Astrocyte (in vitro differentiated cells and primary cell): ENCODE results near the gene GRAMD1B. TPM values are rescaled to one million over a fixed set of nuclear protein-coding genes. Genes with fewer than 3 reads are reported as not detected.
A peak's percentile ranks its signal among the peaks of the same experiment; 100 is the strongest.
"Not testable (repeated sequence)": the region's sequence is repeated elsewhere in the genome, so short reads cannot be mapped to it uniquely, and the experiment has no call there.

Experiments used
- DNase-seq: peaks from one replicate; pipeline ENCODE4 v3.0.0-alpha.2; 2010; ENCODE audit warnings: low read depth
- FAIRE-seq: peaks from 2 replicates; lab custom pipeline; 2011; peaks lifted over from hg19 to GRCh38; lab: Jason Lieb, UNC
- H2AFZ ChIP-seq: 2 replicates; pipeline ENCODE4 v1.6.0; 2012; ENCODE audit warnings: low read depth, low read length, inconsistent platforms
- H3K27ac ChIP-seq: 2 replicates; pipeline ENCODE4 v1.5.1; 2011; ENCODE audit warnings: low read depth, low read length, inconsistent platforms
- H3K27me3 ChIP-seq: 2 replicates; pipeline ENCODE4 v1.6.0; 2011; ENCODE audit warnings: low read length, inconsistent platforms; ENCODE audit not compliant: insufficient read depth
- H3K36me3 ChIP-seq: 2 replicates; pipeline ENCODE4 v1.5.1; 2011; ENCODE audit warnings: low read length, inconsistent platforms; ENCODE audit not compliant: insufficient read depth
- H3K4me1 ChIP-seq: 2 replicates; pipeline ENCODE4 v1.5.1; 2011; ENCODE audit warnings: low read length, inconsistent platforms; ENCODE audit not compliant: insufficient read depth
- H3K4me2 ChIP-seq: 2 replicates; pipeline ENCODE4 v1.6.0; 2012; ENCODE audit warnings: low read length, inconsistent platforms
- H3K4me3 ChIP-seq: 2 replicates; pipeline ENCODE4 v1.5.1; 2011; ENCODE audit warnings: low read depth, mild to moderate bottlenecking, low read length, inconsistent platforms; ENCODE audit not compliant: insufficient read depth
- H3K79me2 ChIP-seq: 2 replicates; pipeline ENCODE4 v1.6.0; 2012; ENCODE audit warnings: mild to moderate bottlenecking, low read length, inconsistent platforms; ENCODE audit not compliant: insufficient read depth
- H3K9ac ChIP-seq: 2 replicates; pipeline ENCODE4 v1.6.0; 2012; ENCODE audit warnings: mild to moderate bottlenecking, low read length, inconsistent platforms
- H3K9me3 ChIP-seq: 2 replicates; pipeline ENCODE4 v1.5.1; 2012; ENCODE audit warnings: low read depth, mild to moderate bottlenecking, low read length, inconsistent platforms; ENCODE audit not compliant: insufficient read depth
- H4K20me1 ChIP-seq: 2 replicates; pipeline ENCODE4 v1.6.0; 2012; ENCODE audit warnings: low read length, inconsistent platforms; ENCODE audit not compliant: insufficient read depth
- H3K27ac Mint-ChIP-seq: one replicate; pipeline ENCODE4 v1.8.0; 2021; ENCODE audit warnings: mild to moderate bottlenecking, mixed read lengths; ENCODE audit not compliant: unreplicated experiment
- H3K27me3 Mint-ChIP-seq: one replicate; pipeline ENCODE4 v1.8.0; 2021; ENCODE audit warnings: low read depth, mixed read lengths; ENCODE audit not compliant: unreplicated experiment
- H3K36me3 Mint-ChIP-seq: one replicate; pipeline ENCODE4 v1.8.0; 2021; ENCODE audit warnings: low read depth, mixed read lengths; ENCODE audit not compliant: unreplicated experiment
- H3K4me1 Mint-ChIP-seq: one replicate; pipeline ENCODE4 v1.8.0; 2021; ENCODE audit warnings: low read depth, mixed read lengths; ENCODE audit not compliant: unreplicated experiment
- H3K4me3 Mint-ChIP-seq: one replicate; pipeline ENCODE4 v1.8.0; 2021; ENCODE audit warnings: mild to moderate bottlenecking, moderate library complexity, mixed read lengths; ENCODE audit not compliant: unreplicated experiment
- H3K9me3 Mint-ChIP-seq: one replicate; pipeline ENCODE4 v1.8.0; 2021; ENCODE audit warnings: mild to moderate bottlenecking, mixed read lengths; ENCODE audit not compliant: unreplicated experiment
- EZH2 ChIP-seq: IDR thresholded peaks from 2 replicates; pipeline ENCODE4 v1.6.1; 2012; ENCODE audit warnings: mild to moderate bottlenecking, low read length, inconsistent platforms; ENCODE audit not compliant: insufficient read depth
- total RNA-seq: library from RNA; stranded (reverse); gene quantifications from 2 replicates; pipeline ENCODE4 v1.2.1, GENCODE V29; 2021
- TF ChIP-seq, protein P1 (sequence below): IDR thresholded peaks from 2 replicates; pipeline ENCODE4 v1.5.1; 2011; ENCODE audit warnings: low read depth, mild to moderate bottlenecking, inconsistent platforms, low read length, moderate library complexity; ENCODE audit not compliant: insufficient read depth

Gene GRAMD1B
- total RNA-seq, 1 donor from 2014 or later = 6.5 TPM

- Mint-ChIP-seq H3K4me1 (peaks cover 12% of the 10 kb centered on the region), H3K36me3 (no peaks in the 10 kb centered on the region), H3K4me3 (peak overlapping the region; percentile 55), H3K27me3 (peaks cover 2% of the 10 kb centered on the region), H3K27ac (no peak overlapping the region), H3K9me3 (no peaks in the 10 kb centered on the region)
- Histone ChIP-seq H3K27ac (no peak overlapping the region), H3K4me1 (peaks cover 9% of the 10 kb centered on the region), H3K4me2 (peak overlapping the region; percentile 66), H3K79me2 (no peaks in the 10 kb centered on the region), H3K27me3 (no peaks in the 10 kb centered on the region), H4K20me1 (peaks cover 4% of the 10 kb centered on the region), H2AFZ (peak overlapping the region; percentile 6), H3K9me3 (no peaks in the 10 kb centered on the region), H3K36me3 (no peaks in the 10 kb centered on the region), H3K9ac (peak overlapping the region; percentile 13), H3K4me3 (no peak overlapping the region)
- FAIRE-seq (no peak), DNase-seq (peak; percentile 72)
- no peak for TF ChIP-seq EZH2
- TF ChIP-seq, protein P1, sequence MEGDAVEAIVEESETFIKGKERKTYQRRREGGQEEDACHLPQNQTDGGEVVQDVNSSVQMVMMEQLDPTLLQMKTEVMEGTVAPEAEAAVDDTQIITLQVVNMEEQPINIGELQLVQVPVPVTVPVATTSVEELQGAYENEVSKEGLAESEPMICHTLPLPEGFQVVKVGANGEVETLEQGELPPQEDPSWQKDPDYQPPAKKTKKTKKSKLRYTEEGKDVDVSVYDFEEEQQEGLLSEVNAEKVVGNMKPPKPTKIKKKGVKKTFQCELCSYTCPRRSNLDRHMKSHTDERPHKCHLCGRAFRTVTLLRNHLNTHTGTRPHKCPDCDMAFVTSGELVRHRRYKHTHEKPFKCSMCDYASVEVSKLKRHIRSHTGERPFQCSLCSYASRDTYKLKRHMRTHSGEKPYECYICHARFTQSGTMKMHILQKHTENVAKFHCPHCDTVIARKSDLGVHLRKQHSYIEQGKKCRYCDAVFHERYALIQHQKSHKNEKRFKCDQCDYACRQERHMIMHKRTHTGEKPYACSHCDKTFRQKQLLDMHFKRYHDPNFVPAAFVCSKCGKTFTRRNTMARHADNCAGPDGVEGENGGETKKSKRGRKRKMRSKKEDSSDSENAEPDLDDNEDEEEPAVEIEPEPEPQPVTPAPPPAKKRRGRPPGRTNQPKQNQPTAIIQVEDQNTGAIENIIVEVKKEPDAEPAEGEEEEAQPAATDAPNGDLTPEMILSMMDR = peak; percentile 86
Measured at GRCh38 chr11:123511037-123511870, 81.2 kb downstream of the GRAMD1B start.

DNA sequence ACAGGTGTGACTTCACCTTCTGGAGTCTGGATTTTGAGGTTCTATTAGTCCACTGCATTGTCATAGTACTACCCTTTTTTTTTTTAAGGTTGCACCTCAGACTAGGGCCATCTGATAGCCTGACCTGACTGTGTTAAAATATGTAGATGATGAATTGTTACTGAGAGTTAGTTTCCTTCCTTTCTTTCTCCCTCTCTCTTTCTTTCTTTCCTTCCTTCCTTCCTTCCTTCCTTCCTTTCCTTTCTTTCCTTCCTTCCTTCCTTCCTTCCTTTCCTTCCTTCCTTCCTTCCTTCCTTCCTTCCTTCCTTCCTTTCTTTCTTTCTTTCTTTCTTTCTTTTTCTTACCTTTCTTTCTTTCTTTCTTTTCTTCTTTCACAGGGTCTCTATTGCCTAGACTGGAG, 83.2 kb downstream of the GRAMD1B start:
- H3K27ac ChIP-seq, H3K4me2 ChIP-seq, FAIRE-seq, H3K27me3 Mint-ChIP-seq, H3K4me3 Mint-ChIP-seq, H3K4me3 ChIP-seq, H3K36me3 ChIP-seq, H4K20me1 ChIP-seq, H3K79me2 ChIP-seq, H3K27ac Mint-ChIP-seq, H2AFZ ChIP-seq, H3K27me3 ChIP-seq, H3K9me3 ChIP-seq, DNase-seq, H3K9ac ChIP-seq, H3K4me1 ChIP-seq, H3K9me3 Mint-ChIP-seq, H3K36me3 Mint-ChIP-seq: not testable (repeated sequence)
- H3K4me1 Mint-ChIP-seq = peaks cover 12% of the 10 kb centered on the region

DNA sequence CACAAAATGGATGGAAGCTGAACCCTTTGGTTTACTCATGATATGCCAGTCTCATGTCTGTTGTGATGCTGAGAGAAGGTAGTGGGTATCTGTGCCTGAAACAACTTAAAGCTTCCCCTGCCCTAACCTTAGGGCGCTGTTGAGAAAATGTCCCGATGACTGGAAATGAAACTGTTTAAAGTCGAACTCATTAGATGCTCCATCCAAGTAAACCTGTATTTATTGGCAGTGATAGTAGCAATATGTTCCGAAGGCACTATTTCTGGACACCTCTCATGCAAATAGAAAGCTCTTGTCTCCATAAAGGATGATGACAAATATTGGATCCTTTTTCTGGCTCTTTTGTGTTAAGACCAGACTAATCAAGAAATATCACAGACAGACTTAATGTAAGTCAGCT, 86.2 kb downstream of the GRAMD1B start:
- peaks cover 2% of the 10 kb centered on the region for H3K27me3 Mint-ChIP-seq
- no peaks in the 10 kb centered on the region for H3K27me3 ChIP-seq
- H3K27ac Mint-ChIP-seq = no peak overlapping the region
- no peak overlapping the region for H2AFZ ChIP-seq
- H3K27ac ChIP-seq = no peak overlapping the region
- no peak overlapping the region for H3K9ac ChIP-seq
- TF ChIP-seq, protein P1 = no peak
- TF ChIP-seq EZH2 = no peak
- H3K36me3 ChIP-seq = no peaks in the 10 kb centered on the region
- peaks cover 14% of the 10 kb centered on the region for H3K4me1 Mint-ChIP-seq
- H3K36me3 Mint-ChIP-seq = no peaks in the 10 kb centered on the region
- H4K20me1 ChIP-seq = peaks cover 4% of the 10 kb centered on the region
- H3K4me1 ChIP-seq = peaks cover 17% of the 10 kb centered on the region
- no peaks in the 10 kb centered on the region for H3K9me3 ChIP-seq
- DNase-seq (no peak), FAIRE-seq (no peak)
- H3K4me2 ChIP-seq = no peak overlapping the region
- no peak overlapping the region for H3K4me3 Mint-ChIP-seq
- no peaks in the 10 kb centered on the region for H3K9me3 Mint-ChIP-seq
- H3K4me3 ChIP-seq = no peak overlapping the region
- no peaks in the 10 kb centered on the region for H3K79me2 ChIP-seq
